Neural cell (in vitro differentiated cells): ENCODE data around the gene ATP6V0A4. TPM values are rescaled to one million over a fixed set of nuclear protein-coding genes. Genes with fewer than 3 reads are reported as not detected.

ENCODE experiments used
- H2AFZ ChIP-seq: fragments of 200-600, 300-800 bp; sonication (generic), shearing (Covaris generic); 2 replicates; pipeline ENCODE4 v1.6.0; 2014; ENCODE audit warnings: low read depth, mild to moderate bottlenecking, antibody characterized with exemption, low read length, moderate library complexity
- H3F3A ChIP-seq: fragments of 200-600 bp; shearing (Covaris generic); 2 replicates; pipeline ENCODE4 v1.6.1; 2016; ENCODE audit warnings: mild to moderate bottlenecking, moderate library complexity, mixed read lengths, antibody characterized with exemption, low read length; ENCODE audit not compliant: insufficient read depth, poor library complexity, severe bottlenecking
- H3K27ac ChIP-seq: fragments of 200-600, 300-800 bp; sonication (generic), shearing (Covaris generic); 2 replicates; pipeline ENCODE4 v1.5.1; 2014; ENCODE audit warnings: mild to moderate bottlenecking, low read length, moderate library complexity
- H3K27me3 ChIP-seq: fragments of 300-800, 200-600 bp; sonication (generic), shearing (Covaris generic); 2 replicates; pipeline ENCODE4 v1.6.0; 2014; ENCODE audit warnings: mild to moderate bottlenecking, low read depth, low read length, moderate library complexity; ENCODE audit not compliant: insufficient read depth
- H3K36me3 ChIP-seq: fragments of 300-800, 200-600 bp; sonication (generic), shearing (Covaris generic); 2 replicates; pipeline ENCODE4 v1.5.1; 2014; ENCODE audit warnings: mild to moderate bottlenecking, antibody characterized with exemption, low read length, moderate library complexity; ENCODE audit not compliant: insufficient read depth
- H3K4me2 ChIP-seq: fragments of 300-800, 200-600 bp; sonication (generic), shearing (Covaris generic); 2 replicates; pipeline ENCODE4 v1.6.0; 2014; ENCODE audit warnings: mild to moderate bottlenecking, low read length
- H3K4me3 ChIP-seq: fragments of 300-800, 200-600 bp; sonication (generic), shearing (Covaris generic); 2 replicates; pipeline ENCODE4 v1.5.1; 2014; ENCODE audit warnings: mild to moderate bottlenecking, low read length, moderate library complexity
- H3K79me2 ChIP-seq: fragments of 200-600 bp; shearing (Covaris generic); replicated peaks from 2 replicates; pipeline ENCODE4 v1.6.0; 2014; ENCODE audit warnings: mild to moderate bottlenecking, low read length, moderate library complexity; ENCODE audit not compliant: insufficient read depth
- H3K9ac ChIP-seq: fragments of 300-800, 200-600 bp; sonication (generic), shearing (Covaris generic); 2 replicates; pipeline ENCODE4 v1.6.1; 2016; ENCODE audit warnings: mild to moderate bottlenecking, low read length, mixed read lengths
- H3K9me2 ChIP-seq: fragments of 200-600 bp; shearing (Covaris generic); 2 replicates; pipeline ENCODE4 v1.6.1; 2016; ENCODE audit warnings: mild to moderate bottlenecking, low read length, mixed read lengths; ENCODE audit not compliant: insufficient read depth
- H3K9me3 ChIP-seq: fragments of 200-600, 300-800 bp; sonication (generic), shearing (Covaris generic); 2 replicates; pipeline ENCODE4 v1.6.1; 2016; ENCODE audit warnings: mild to moderate bottlenecking, mixed run types, low read length, moderate library complexity, mixed read lengths
- H4K20me1 ChIP-seq: fragments of 200-600 bp; shearing (Covaris generic); 2 replicates; pipeline ENCODE4 v1.6.1; 2016; ENCODE audit warnings: mild to moderate bottlenecking, mixed run types; ENCODE audit not compliant: insufficient read depth
- EP300 ChIP-seq: fragments of 450-650 bp; conservative IDR thresholded peaks from 2 replicates; pipeline ENCODE4 v1.6.1; 2014; ENCODE audit warnings: antibody characterized with exemption, mild to moderate bottlenecking, moderate library complexity; ENCODE audit not compliant: poor library complexity, severe bottlenecking
- EZH2 ChIP-seq: fragments of 200-600, 300-800 bp; shearing (Covaris generic), sonication (generic); IDR thresholded peaks from 2 replicates; pipeline ENCODE4 v1.6.1; 2014; ENCODE audit warnings: antibody characterized with exemption, low read length, borderline replicate concordance, mild to moderate bottlenecking; ENCODE audit not compliant: insufficient read depth, poor library complexity, severe bottlenecking
- MXI1 ChIP-seq: fragments of 450-650 bp; conservative IDR thresholded peaks from 2 replicates; pipeline ENCODE4 v1.6.1; 2014; ENCODE audit warnings: antibody characterized with exemption, mild to moderate bottlenecking; ENCODE audit not compliant: poor library complexity, severe bottlenecking
- POLR2AphosphoS5 ChIP-seq: IDR thresholded peaks from 2 replicates; pipeline ENCODE4 v1.6.1; 2012
- RAD21 ChIP-seq: fragments of 450-650 bp; conservative IDR thresholded peaks from 2 replicates; pipeline ENCODE4 v1.6.1; 2014; ENCODE audit warnings: antibody characterized with exemption, mild to moderate bottlenecking, moderate library complexity
- SMC3 ChIP-seq: fragments of 450-650 bp; conservative IDR thresholded peaks from 2 replicates; pipeline ENCODE4 v1.6.1; 2014; ENCODE audit warnings: antibody characterized with exemption, mild to moderate bottlenecking, moderate library complexity; ENCODE audit not compliant: poor library complexity
- TAF1 ChIP-seq: IDR thresholded peaks from 2 replicates; pipeline ENCODE4 v1.6.1; 2012; ENCODE audit warnings: low read depth
- polyA plus RNA-seq: library from polyadenylated mRNA; depleted of rRNA; stranded (reverse); fragments of >200 nt; gene quantifications from 2 replicates; pipeline ENCODE4 v1.2.3, GENCODE V29; 2014
- TF ChIP-seq, protein P1 (sequence below): IDR thresholded peaks from 2 replicates; pipeline ENCODE4 v1.6.1; 2012; ENCODE audit warnings: borderline replicate concordance
- TF ChIP-seq, protein P2 (sequence below): fragments of 450-650 bp; IDR thresholded peaks from 2 replicates; pipeline ENCODE4 v1.5.1; 2014; ENCODE audit warnings: antibody characterized with exemption, mild to moderate bottlenecking, moderate library complexity; ENCODE audit not compliant: poor library complexity, severe bottlenecking

The ATP6V0A4 gene
- polyA plus RNA-seq, 1 donor from 2014 or later: 0.81 TPM

DNA sequence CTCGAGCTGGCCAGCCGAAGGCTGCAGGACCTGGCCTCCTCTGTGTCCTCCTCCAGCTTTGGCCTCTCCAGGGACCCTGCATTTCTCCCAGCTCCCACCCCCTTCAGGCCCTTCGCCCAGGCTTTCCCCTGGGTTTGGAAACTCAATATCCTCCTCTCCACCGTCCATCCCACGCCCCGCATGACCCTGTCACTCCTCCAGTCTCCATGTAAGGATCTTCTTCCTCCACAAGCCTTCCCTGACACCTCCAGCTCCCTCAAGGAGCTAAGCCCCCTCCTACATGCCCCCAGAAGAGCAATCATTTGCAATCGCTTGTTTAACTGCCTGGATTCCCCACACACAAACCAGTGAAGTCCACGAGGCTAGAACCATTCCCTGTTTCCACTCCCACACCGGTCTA is 24.8 kb downstream of the ATP6V0A4 start:
- Histone ChIP-seq H3K9me3 (no peaks in the 10 kb centered on the region), H3K4me2 (no peak overlapping the region)

DNA sequence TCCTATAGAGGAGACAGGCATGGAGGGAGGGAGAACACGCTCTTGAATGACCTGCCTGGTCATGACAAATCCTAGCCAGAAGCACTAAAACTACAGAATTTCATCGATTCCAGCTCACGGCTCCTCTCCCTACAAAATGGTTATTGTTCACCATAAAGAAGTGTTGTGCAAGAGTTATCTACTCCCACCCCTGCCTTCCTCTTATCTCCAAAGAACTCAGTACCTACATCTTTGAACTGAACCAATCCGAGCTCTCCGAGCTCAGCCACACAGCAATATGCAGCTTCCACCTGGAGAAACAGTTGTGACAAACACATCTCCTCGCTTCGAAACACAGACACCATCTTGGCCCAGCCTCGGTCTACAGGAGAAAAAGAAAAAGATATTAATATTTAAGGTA is 27.1 kb downstream of the ATP6V0A4 start:
- Histone ChIP-seq H3K79me2 (no peaks in the 10 kb centered on the region), H4K20me1 (no peaks in the 10 kb centered on the region), H3K4me2 (no peak overlapping the region), H3K9me3 (no peaks in the 10 kb centered on the region), H2AFZ (no peak overlapping the region), H3K9me2 (no peaks in the 10 kb centered on the region), H3K4me3 (no peak overlapping the region), H3F3A (no peaks in the 10 kb centered on the region), H3K27ac (no peak overlapping the region), H3K27me3 (no peaks in the 10 kb centered on the region), H3K9ac (no peak overlapping the region), H3K36me3 (no peaks in the 10 kb centered on the region)
- TF ChIP-seq MXI1 (no peak), POLR2AphosphoS5 (no peak), EZH2 (no peak), TAF1 (no peak), SMC3 (no peak), RAD21 (no peak), EP300 (no peak)
- TF ChIP-seq, protein P1, sequence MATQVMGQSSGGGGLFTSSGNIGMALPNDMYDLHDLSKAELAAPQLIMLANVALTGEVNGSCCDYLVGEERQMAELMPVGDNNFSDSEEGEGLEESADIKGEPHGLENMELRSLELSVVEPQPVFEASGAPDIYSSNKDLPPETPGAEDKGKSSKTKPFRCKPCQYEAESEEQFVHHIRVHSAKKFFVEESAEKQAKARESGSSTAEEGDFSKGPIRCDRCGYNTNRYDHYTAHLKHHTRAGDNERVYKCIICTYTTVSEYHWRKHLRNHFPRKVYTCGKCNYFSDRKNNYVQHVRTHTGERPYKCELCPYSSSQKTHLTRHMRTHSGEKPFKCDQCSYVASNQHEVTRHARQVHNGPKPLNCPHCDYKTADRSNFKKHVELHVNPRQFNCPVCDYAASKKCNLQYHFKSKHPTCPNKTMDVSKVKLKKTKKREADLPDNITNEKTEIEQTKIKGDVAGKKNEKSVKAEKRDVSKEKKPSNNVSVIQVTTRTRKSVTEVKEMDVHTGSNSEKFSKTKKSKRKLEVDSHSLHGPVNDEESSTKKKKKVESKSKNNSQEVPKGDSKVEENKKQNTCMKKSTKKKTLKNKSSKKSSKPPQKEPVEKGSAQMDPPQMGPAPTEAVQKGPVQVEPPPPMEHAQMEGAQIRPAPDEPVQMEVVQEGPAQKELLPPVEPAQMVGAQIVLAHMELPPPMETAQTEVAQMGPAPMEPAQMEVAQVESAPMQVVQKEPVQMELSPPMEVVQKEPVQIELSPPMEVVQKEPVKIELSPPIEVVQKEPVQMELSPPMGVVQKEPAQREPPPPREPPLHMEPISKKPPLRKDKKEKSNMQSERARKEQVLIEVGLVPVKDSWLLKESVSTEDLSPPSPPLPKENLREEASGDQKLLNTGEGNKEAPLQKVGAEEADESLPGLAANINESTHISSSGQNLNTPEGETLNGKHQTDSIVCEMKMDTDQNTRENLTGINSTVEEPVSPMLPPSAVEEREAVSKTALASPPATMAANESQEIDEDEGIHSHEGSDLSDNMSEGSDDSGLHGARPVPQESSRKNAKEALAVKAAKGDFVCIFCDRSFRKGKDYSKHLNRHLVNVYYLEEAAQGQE: no peak
- TF ChIP-seq, protein P2, sequence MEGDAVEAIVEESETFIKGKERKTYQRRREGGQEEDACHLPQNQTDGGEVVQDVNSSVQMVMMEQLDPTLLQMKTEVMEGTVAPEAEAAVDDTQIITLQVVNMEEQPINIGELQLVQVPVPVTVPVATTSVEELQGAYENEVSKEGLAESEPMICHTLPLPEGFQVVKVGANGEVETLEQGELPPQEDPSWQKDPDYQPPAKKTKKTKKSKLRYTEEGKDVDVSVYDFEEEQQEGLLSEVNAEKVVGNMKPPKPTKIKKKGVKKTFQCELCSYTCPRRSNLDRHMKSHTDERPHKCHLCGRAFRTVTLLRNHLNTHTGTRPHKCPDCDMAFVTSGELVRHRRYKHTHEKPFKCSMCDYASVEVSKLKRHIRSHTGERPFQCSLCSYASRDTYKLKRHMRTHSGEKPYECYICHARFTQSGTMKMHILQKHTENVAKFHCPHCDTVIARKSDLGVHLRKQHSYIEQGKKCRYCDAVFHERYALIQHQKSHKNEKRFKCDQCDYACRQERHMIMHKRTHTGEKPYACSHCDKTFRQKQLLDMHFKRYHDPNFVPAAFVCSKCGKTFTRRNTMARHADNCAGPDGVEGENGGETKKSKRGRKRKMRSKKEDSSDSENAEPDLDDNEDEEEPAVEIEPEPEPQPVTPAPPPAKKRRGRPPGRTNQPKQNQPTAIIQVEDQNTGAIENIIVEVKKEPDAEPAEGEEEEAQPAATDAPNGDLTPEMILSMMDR: no peak

More for the DNA sequence above, 24.8 kb downstream of the ATP6V0A4 start:
- Histone ChIP-seq H3K27me3 (no peaks in the 10 kb centered on the region), H3F3A (no peaks in the 10 kb centered on the region), H3K27ac (no peak overlapping the region), H3K9ac (no peak overlapping the region), H3K36me3 (no peaks in the 10 kb centered on the region), H3K9me2 (no peaks in the 10 kb centered on the region), H3K79me2 (no peaks in the 10 kb centered on the region), H3K4me3 (no peak overlapping the region), H4K20me1 (no peaks in the 10 kb centered on the region), H2AFZ (no peak overlapping the region)
- TF ChIP-seq RAD21: no peak
- TF ChIP-seq MXI1: no peak
- TF ChIP-seq POLR2AphosphoS5: no peak
- TF ChIP-seq SMC3: no peak
- TF ChIP-seq, protein P2: no peak
- TF ChIP-seq EP300: no peak
- TF ChIP-seq TAF1: no peak
- no peak for TF ChIP-seq EZH2
- TF ChIP-seq, protein P1: no peak
